ENCODE measurements around the gene ZFY. TPM values are rescaled to one million over a fixed set of nuclear protein-coding genes. Genes with fewer than 3 reads are reported as not detected.

Gene ZFY
- total and polyA plus RNA-seq, 10 of the 15 experiments (the other 5 are each of a cell fraction or from before 2014, with no cell fraction given), result not detected

DNA sequence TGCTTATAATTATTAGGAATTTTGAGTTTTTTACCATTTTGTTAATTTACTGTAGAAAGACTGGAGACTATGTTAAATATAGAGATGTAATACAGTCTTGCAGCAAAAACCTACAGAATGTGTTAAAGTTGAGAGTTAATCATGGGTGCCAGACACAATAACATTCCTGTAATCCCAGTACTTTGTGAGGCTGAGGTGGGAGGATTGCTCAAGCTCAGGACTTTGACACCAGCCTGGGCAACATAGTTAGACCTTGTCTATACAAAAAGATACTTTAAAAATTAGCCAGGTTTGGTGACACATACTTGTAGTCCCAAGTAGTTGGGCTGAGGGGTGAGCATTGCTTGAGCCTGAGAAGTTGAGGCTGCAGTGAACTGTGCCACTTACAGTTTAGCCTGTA lies 17.7 kb downstream of the ZFY start:
- no peak for FAIRE-seq
- POLR2A ChIA-PET, result no interaction called here
- in situ Hi-C loops (cut with MboI), result no loop called here

More for the DNA sequence above, 17.7 kb downstream of the ZFY start:
- no peaks in the 10 kb centered on the region for H3K36me3 ChIP-seq (ENCODE audit: control insufficient read depth in 2 of 2, insufficient read depth in 2 of 2, low read length in 1 of 2)
- H3K4me1 ChIP-seq (ENCODE audit: control insufficient read depth, insufficient read depth, low read length), result no peaks in the 10 kb centered on the region
- no peak for TF ChIP-seq ATF7 (IDR thresholded peaks at IDR 0.05; ENCODE audit: low read depth)
- TF ChIP-seq TAF1 (IDR thresholded peaks at IDR 0.05; ENCODE audit: borderline replicate concordance, low read depth, low read length), result no peak
- TF ChIP-seq, protein P1, sequence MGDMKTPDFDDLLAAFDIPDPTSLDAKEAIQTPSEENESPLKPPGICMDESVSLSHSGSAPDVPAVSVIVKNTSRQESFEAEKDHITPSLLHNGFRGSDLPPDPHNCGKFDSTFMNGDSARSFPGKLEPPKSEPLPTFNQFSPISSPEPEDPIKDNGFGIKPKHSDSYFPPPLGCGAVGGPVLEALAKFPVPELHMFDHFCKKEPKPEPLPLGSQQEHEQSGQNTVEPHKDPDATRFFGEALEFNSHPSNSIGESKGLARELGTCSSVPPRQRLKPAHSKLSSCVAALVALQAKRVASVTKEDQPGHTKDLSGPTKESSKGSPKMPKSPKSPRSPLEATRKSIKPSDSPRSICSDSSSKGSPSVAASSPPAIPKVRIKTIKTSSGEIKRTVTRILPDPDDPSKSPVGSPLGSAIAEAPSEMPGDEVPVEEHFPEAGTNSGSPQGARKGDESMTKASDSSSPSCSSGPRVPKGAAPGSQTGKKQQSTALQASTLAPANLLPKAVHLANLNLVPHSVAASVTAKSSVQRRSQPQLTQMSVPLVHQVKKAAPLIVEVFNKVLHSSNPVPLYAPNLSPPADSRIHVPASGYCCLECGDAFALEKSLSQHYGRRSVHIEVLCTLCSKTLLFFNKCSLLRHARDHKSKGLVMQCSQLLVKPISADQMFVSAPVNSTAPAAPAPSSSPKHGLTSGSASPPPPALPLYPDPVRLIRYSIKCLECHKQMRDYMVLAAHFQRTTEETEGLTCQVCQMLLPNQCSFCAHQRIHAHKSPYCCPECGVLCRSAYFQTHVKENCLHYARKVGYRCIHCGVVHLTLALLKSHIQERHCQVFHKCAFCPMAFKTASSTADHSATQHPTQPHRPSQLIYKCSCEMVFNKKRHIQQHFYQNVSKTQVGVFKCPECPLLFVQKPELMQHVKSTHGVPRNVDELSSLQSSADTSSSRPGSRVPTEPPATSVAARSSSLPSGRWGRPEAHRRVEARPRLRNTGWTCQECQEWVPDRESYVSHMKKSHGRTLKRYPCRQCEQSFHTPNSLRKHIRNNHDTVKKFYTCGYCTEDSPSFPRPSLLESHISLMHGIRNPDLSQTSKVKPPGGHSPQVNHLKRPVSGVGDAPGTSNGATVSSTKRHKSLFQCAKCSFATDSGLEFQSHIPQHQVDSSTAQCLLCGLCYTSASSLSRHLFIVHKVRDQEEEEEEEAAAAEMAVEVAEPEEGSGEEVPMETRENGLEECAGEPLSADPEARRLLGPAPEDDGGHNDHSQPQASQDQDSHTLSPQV (IDR thresholded peaks at IDR 0.05), result no peak
- TF ChIP-seq HDAC6 (IDR thresholded peaks at IDR 0.05; ENCODE audit: unreplicated experiment), result no peak
- no peak for TF ChIP-seq SPI1 (IDR thresholded peaks at IDR 0.05; ENCODE audit: borderline replicate concordance, insufficient read depth, low read depth, low read length)
- no peak for TF ChIP-seq NR2C1 (IDR thresholded peaks at IDR 0.05)
- TF ChIP-seq, protein P2, sequence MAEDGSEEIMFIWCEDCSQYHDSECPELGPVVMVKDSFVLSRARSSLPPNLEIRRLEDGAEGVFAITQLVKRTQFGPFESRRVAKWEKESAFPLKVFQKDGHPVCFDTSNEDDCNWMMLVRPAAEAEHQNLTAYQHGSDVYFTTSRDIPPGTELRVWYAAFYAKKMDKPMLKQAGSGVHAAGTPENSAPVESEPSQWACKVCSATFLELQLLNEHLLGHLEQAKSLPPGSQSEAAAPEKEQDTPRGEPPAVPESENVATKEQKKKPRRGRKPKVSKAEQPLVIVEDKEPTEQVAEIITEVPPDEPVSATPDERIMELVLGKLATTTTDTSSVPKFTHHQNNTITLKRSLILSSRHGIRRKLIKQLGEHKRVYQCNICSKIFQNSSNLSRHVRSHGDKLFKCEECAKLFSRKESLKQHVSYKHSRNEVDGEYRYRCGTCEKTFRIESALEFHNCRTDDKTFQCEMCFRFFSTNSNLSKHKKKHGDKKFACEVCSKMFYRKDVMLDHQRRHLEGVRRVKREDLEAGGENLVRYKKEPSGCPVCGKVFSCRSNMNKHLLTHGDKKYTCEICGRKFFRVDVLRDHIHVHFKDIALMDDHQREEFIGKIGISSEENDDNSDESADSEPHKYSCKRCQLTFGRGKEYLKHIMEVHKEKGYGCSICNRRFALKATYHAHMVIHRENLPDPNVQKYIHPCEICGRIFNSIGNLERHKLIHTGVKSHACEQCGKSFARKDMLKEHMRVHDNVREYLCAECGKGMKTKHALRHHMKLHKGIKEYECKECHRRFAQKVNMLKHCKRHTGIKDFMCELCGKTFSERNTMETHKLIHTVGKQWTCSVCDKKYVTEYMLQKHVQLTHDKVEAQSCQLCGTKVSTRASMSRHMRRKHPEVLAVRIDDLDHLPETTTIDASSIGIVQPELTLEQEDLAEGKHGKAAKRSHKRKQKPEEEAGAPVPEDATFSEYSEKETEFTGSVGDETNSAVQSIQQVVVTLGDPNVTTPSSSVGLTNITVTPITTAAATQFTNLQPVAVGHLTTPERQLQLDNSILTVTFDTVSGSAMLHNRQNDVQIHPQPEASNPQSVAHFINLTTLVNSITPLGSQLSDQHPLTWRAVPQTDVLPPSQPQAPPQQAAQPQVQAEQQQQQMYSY (CRISPR knock-in tag; IDR thresholded peaks at IDR 0.05), result no peak
- no TSS peak for BruUV-seq (replicated peaks)
- H3K9me3 ChIP-seq (replicated peaks; ENCODE audit: control insufficient read depth, insufficient read depth, low read length), result no peaks in the 10 kb centered on the region
- H3K9ac ChIP-seq (ENCODE audit: control insufficient read depth, insufficient read depth, low read length), result no peak overlapping the region
- no peak for DNase-seq (ENCODE audit: low read depth, low spot score)
- no peaks in the 10 kb centered on the region for H3K79me2 ChIP-seq (ENCODE audit: control insufficient read depth, insufficient read depth, low read length)
- ChIA-PET CTCF (no interaction called here), SMC1A (ENCODE audit: uncharacterized antibody, unreplicated experiment) (no interaction called here), RAD21 (ENCODE audit: unreplicated experiment) (no interaction called here)
- no peaks in the 10 kb centered on the region for H4K20me1 ChIP-seq (ENCODE audit: control insufficient read depth, insufficient read depth)
- no peak overlapping the region for H3K27ac ChIP-seq (ENCODE audit: control insufficient read depth, insufficient read depth)
- intact Hi-C loops (cut with micrococcal nuclease; ENCODE audit: unreplicated experiment), result no loop called here
- no peak overlapping the region for H2AFZ ChIP-seq (ENCODE audit: control insufficient read depth, low read depth, low read length)
- H3K4me2 ChIP-seq (ENCODE audit: control insufficient read depth, insufficient read depth), result no peak overlapping the region
- H3K4me3 ChIP-seq, result no peak overlapping the region
- no peaks in the 10 kb centered on the region for H3K27me3 ChIP-seq (replicated peaks in 1 of 2; ENCODE audit: control insufficient read depth in 2 of 2, insufficient read depth in 2 of 2, low read length in 1 of 2)
- no peak for ATAC-seq
